ENCODE measurements around the gene TTC6. TPM values are rescaled to one million over a fixed set of nuclear protein-coding genes. Genes with fewer than 3 reads are reported as not detected.

The TTC6 gene
- total RNA-seq, 8 experiments from 2014 or later = 0.05 to 37.4 (median 0.42) TPM; not detected in 1

DNA sequence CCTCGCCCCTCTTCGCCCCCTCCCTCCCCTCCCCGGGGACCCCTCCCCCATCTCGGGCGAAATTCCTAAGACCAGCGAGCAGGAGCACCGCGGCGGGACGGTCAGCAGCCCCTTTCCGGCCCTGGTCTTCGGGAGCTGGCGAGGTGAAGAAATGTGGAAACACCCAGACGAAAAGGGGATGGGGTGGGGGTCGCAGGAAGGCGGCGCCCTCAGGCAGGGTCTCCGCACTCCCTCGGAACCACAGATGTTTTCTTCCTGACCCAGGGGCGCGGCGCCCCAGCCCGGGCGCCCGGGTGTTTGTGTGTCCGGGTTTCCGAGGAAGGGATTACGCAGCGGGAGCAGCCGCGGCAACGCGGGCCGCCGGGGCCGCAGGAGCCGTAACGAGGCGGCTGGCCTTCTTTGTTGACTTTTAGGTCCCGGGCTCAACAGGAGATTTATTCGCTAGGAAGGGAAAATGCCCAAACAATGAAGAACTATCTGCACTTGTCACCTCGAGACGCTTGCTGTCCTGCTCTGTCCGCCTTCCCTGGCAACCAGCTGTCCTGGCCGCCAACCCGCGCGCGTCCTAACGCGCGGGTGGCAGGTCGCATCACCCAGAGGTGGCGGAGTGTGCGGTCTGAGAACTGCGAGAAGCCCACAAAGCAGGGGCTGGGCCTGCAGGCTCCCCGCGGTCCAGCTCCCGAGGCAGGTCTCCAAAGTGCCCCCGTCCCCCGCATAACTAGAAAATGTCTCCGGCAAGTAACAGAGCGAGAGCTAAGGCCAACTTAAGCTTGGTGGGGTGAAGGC is 7.4 kb upstream of the TTC6 start:
- H3K4me3 ChIP-seq = peak overlapping the region in 3 of 5 donors; percentile 19 to 66 (median 29)
- peaks cover 0 to 24% of the 10 kb centered on the region in 2 donors for H3K4me1 ChIP-seq (replicated peaks in 1 of 2)
- WGBS, 10 experiments = 0 to 53% (median 3%) methylated on average over 2 to 34 of the region's 63 CpGs; no CpG with 5 or more reads in 4 of the 10 experiments
- H3K27ac ChIP-seq = peak overlapping the region in 1 of 2 donors; percentile 52
- peak in 3 of 8 experiments; percentile 29 to 36 (median 31) for ATAC-seq (replicated peaks in 6 of 8)
- in situ Hi-C loops (cut with MboI; ENCODE audit: low pct_unique_long_range_greater_than_20kb in 2 of 9, low sequenced_read_pairs in 9 of 9, unreplicated experiment in 9 of 9) = loop anchor here in 3 of 9 experiments (25.0 kb wide), 2 partner anchors 326 to 351 kb away; no protein-coding TSS in a partner anchor

DNA sequence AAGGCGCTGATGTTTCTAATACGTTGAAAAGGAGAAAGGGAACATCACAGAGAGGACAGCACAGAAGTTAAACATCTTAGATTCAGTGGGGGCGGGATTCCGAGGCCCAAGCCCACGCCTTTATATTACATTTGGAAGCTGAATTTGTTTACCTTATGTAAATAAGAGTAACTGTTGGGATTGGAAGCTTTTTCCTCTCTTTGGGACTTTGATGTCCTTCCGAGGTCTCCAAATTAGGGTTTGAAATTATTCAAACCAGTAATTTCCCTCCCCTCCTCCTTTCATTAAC is 6.8 kb upstream of the TTC6 start:
- Histone ChIP-seq H3K4me1 (replicated peaks in 1 of 2) (peaks cover 0 to 22% of the 10 kb centered on the region in 2 donors), H3K4me3 (peak overlapping the region in 3 of 5 donors; percentile 19 to 66 (median 29)), H3K27ac (no peak overlapping the region)
- ATAC-seq (replicated peaks in 6 of 8) = no peak
- in situ Hi-C loops (cut with MboI; ENCODE audit: low pct_unique_long_range_greater_than_20kb in 2 of 9, low sequenced_read_pairs in 9 of 9, unreplicated experiment in 9 of 9) = loop anchor here in 3 of 9 experiments (25.0 kb wide), 2 partner anchors 326 to 351 kb away; no protein-coding TSS in a partner anchor
- WGBS, 10 experiments = 0 to 100% (median 24%) methylated on average over 1 to 5 of the region's 6 CpGs

DNA sequence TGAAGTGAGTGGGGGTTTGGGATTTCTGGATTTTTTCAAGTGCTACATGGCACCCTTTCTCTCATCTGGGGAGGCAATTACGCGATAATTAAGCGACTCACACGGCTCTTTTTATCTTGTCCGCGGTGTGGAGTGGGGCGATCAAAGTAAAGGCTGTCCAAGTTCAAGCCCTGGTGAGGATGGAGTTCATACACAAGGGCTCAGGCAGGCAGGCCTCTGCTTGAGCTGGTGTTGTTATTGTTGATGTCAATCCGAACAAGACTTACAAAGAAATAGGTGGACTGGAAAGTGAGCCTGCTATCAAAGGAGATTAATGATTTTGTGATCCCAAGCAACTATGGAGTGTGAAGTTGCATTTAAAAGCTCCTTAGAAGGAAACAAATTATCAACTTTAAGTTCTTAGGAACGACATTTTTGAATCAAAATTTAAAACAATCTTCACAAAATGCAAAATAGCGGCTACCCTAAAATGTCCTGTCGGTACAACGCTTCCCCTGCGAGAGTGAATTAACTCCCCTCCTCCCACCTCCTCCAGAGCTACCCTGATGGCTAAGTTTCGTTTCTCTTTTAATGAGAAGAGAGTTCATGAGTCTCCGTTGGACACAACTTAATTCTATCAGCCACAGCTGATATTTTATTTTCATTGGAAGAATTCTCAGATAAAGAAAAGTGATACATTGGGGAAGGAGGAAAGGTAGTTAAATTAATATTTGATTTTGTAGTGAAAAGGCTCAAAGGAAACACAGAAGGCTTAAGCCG is 6.3 kb upstream of the TTC6 start:
- 5 to 75% (median 12%) methylated on average over 2 to 16 of the region's 16 CpGs for WGBS, 10 experiments
- Histone ChIP-seq H3K4me3 (peak overlapping the region in 2 of 5 donors; percentile 5 to 66), H3K27ac (no peak overlapping the region), H3K4me1 (replicated peaks in 1 of 2) (peaks cover 0 to 16% of the 10 kb centered on the region in 2 donors)
- ATAC-seq (replicated peaks in 6 of 8) = no peak
- in situ Hi-C loops (cut with MboI; ENCODE audit: low pct_unique_long_range_greater_than_20kb in 2 of 9, low sequenced_read_pairs in 9 of 9, unreplicated experiment in 9 of 9) = loop anchor here in 3 of 9 experiments (25.0 kb wide), 2 partner anchors 327 to 352 kb away; no protein-coding TSS in a partner anchor

DNA sequence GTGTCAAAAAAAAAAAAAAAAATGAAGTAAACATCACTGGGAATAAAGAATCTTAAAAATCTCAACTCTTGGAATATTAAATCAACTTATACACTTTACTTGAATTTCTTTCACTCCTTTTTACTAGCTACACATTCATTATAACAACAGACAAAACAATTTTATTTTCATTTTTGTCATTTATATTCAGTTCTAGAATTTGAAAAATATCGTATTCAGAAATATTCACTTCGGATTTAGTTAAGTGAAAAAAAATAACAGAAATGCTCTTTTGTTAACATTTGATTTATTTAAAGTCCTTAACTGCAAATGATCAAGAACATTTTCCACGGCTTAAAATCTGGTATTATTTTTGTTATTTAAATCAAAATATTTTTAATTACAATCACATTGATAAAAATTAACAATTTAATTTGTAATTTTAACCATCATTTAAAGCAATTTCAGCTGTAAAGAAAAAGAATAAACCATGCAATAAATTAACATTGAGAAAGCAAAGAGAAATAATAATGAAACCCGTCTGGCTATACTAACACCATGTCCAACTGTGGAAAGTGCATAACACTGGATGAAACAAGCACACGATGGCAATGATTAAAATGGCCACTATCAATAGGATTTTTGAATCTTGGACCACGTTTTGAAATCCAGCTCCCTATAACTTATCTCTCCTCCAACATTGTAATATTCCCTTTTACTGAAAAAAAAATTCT is 5.6 kb upstream of the TTC6 start:
- in situ Hi-C loops (cut with MboI; ENCODE audit: low pct_unique_long_range_greater_than_20kb in 2 of 9, low sequenced_read_pairs in 9 of 9, unreplicated experiment in 9 of 9) = loop anchor here in 4 of 9 experiments (10.0 to 25.0 kb wide), 3 partner anchors 328 to 353 kb away; no protein-coding TSS in a partner anchor
- no peak for ATAC-seq (replicated peaks in 6 of 8)

DNA sequence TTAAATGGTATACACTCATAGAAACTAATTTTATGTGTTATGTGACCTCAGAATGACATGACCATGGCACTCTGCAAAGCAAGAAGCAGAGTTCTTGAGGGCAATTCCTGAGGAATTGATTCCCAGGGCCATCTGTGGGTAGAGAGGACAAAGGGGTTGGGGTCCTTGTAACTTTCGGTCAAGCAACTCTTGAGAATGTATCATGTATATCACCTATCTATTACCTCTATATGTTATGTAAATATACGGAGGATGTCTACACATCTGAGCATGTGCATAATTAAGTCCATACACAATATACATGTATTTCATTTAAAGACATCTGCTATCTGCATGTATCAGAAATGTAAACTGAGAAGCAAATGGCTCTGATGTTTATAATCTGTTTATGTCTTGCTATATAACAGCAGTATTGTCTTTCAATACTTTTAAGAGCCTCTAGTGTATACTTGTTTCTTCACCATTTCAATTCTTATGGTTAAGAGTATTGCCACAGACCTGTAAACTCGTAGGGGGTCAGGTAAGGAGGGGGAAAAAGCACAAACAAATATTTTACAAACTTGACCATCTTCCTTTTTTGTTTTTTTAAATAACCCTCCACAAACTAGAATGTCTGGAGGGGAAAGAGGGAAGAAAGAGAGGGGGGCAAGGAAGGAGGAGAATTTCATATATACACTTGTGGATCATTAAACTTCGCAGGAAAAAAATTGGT is 4.8 kb upstream of the TTC6 start:
- no peak for ATAC-seq (replicated peaks in 6 of 8)
- 0 to 50% (median 26%) methylated on average over 1 to 4 of the region's 4 CpGs for WGBS, 10 experiments
- Histone ChIP-seq H3K4me3 (peak overlapping the region in 2 of 5 donors; percentile 32 to 66), H3K4me1 (replicated peaks in 1 of 2) (peaks cover 0 to 12% of the 10 kb centered on the region in 2 donors), H3K27ac (no peak overlapping the region)
- in situ Hi-C loops (cut with MboI; ENCODE audit: low pct_unique_long_range_greater_than_20kb in 2 of 9, low sequenced_read_pairs in 9 of 9, unreplicated experiment in 9 of 9) = loop anchor here in 4 of 9 experiments (10.0 to 25.0 kb wide), 3 partner anchors 328 to 353 kb away; no protein-coding TSS in a partner anchor

More for the DNA sequence above, 5.6 kb upstream of the TTC6 start:
- Histone ChIP-seq H3K4me3 (peak overlapping the region in 2 of 5 donors; percentile 5 to 66), H3K4me1 (replicated peaks in 1 of 2) (peaks cover 0 to 9% of the 10 kb centered on the region in 2 donors), H3K27ac (no peak overlapping the region)
- WGBS, 10 experiments = 14 to 62% (median 28%) methylated on average over 4 to 6 of the region's 6 CpGs

DNA sequence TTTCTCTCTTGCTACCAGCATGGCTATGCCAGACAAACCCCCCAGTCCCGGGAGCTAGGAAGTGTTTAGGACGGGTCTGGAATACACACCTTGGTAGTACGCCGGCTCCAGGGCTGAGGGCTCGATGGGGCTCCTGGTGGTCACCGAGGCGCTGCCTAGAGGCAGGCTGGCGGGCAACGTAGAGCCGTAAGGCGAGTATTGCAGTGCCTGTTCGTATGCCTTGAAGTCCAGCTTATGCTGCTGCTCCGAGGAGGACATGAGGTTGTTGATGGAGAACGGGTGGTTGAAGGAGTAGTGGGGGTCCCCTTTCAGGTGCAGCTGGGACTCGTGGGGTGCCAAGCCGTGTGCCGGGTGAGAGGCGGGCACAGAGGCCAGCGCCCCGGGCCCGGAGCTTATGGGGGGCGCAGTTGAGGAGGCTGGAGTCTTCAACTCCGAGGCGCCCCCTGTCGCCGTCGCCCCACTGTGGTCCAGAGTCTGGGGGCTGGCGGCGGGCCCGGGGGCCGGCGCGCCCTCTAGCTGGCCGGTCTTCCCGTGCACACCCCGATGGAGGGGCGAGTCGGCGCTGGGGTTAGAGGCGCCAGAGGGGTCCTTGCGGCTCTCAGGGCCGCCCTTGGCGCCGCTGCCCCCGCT is 4.0 kb upstream of the TTC6 start:
- WGBS, 10 experiments = 0 to 43% (median 11%) methylated on average over 1 to 12 of the region's 45 CpGs; no CpG with 5 or more reads in 4 of the 10 experiments
- in situ Hi-C loops (cut with MboI; ENCODE audit: low pct_unique_long_range_greater_than_20kb in 2 of 9, low sequenced_read_pairs in 9 of 9, unreplicated experiment in 9 of 9) = loop anchor here in 4 of 9 experiments (10.0 to 25.0 kb wide), 3 partner anchors 329 to 354 kb away; no protein-coding TSS in a partner anchor
- peak overlapping the region in 3 of 5 donors; percentile 12 to 66 (median 32) for H3K4me3 ChIP-seq
- H3K4me1 ChIP-seq (replicated peaks in 1 of 2) = peaks cover 0 to 15% of the 10 kb centered on the region in 2 donors
- H3K27ac ChIP-seq = no peak overlapping the region
- ATAC-seq (replicated peaks in 6 of 8) = peak in 3 of 8 experiments; percentile 10 to 30 (median 13)

DNA sequence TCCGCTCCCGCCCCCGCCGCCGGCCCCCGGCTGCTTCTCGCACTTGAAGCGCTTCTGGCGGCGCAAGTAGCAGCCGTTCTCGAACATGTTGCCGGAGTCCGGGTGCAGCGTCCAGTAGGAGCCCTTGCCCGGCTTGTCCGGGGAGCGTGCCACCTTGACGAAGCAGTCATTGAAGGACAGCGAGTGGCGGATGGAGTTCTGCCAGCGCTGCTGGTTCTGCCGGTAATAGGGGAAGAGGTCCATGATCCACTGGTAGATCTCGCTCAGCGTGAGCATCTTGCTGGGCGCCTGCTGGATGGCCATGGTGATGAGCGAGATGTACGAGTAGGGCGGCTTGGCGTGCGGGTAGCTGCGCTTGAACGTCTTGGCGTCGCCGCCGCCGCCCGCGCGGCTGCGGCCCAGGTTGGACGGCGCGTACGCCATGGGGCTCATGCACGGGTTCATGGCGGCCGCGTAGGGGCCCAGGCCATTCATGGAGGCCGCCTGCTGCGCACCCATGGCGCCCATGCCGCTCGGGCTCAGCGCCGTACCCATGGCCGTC is 3.4 kb upstream of the TTC6 start:
- ATAC-seq (replicated peaks in 6 of 8) = no peak
- H3K4me1 ChIP-seq (replicated peaks in 1 of 2) = peaks cover 0 to 15% of the 10 kb centered on the region in 2 donors
- in situ Hi-C loops (cut with MboI; ENCODE audit: low pct_unique_long_range_greater_than_20kb in 2 of 9, low sequenced_read_pairs in 9 of 9, unreplicated experiment in 9 of 9) = loop anchor here in 4 of 9 experiments (10.0 to 25.0 kb wide), 3 partner anchors 330 to 355 kb away; no protein-coding TSS in a partner anchor
- H3K4me3 ChIP-seq = peak overlapping the region in 3 of 5 donors; percentile 12 to 66 (median 32)
- H3K27ac ChIP-seq = no peak overlapping the region
- WGBS, 10 experiments = 8 to 84% (median 20%) methylated on average over 5 to 21 of the region's 58 CpGs; no CpG with 5 or more reads in 5 of the 10 experiments

DNA sequence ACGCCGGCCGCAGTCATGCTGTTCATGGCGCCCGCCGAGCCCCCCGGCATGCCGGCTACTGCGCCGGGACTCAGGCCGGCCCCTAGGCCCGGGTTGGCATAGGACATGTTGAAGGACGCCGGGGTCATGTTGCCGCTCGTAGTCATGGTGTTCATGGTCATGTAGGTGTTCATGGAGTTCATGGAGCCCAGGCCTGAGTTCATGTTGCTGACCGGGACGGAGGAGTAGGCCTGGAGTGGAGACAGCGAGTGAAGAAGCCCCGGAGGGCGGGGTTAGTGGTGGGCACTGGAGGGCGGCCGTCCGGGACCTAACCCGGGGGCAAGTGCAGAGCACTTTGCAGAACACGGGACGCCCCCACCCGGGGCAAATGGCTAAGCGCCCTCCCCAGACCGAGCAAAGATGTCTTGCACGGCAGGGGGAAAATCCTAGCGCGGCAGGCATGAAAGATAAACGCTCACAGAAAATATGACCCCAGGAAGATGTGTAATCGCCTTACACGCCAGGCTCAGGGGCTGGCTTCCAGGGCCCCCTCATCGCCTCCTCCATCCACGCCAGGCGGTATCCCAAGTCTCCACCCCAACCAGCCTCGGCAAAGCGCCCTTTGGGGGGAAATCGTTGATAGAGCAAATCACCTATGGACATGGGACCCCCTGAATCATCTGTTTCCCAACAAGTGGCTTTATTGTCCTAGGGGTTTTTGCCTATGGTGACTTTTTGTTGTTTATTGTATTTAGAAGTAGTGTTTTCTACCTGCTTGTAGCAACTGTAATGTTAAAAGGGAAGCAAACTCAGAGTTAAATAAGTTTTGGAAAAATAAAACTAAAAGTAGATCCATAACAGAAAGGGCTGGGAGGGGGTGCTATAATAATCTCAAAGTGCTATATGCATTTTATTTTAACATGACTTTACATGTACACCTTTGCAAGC is 2.7 kb upstream of the TTC6 start:
- 0 to 60% (median 33%) methylated on average over 1 to 33 of the region's 42 CpGs; no CpG with 5 or more reads in 3 of the 10 experiments for WGBS, 10 experiments
- in situ Hi-C loops (cut with MboI; ENCODE audit: low pct_unique_long_range_greater_than_20kb in 2 of 9, low sequenced_read_pairs in 9 of 9, unreplicated experiment in 9 of 9) = loop anchor here in 4 of 9 experiments (10.0 to 25.0 kb wide), 3 partner anchors 330 to 355 kb away; no protein-coding TSS in a partner anchor
- peak overlapping the region in 2 of 5 donors; percentile 32 to 66 for H3K4me3 ChIP-seq
- H3K27ac ChIP-seq = no peak overlapping the region
- ATAC-seq (replicated peaks in 6 of 8) = peak in 1 of 8 experiments; percentile 1
- H3K4me1 ChIP-seq (replicated peaks in 1 of 2) = peaks cover 0 to 14% of the 10 kb centered on the region in 2 donors

DNA sequence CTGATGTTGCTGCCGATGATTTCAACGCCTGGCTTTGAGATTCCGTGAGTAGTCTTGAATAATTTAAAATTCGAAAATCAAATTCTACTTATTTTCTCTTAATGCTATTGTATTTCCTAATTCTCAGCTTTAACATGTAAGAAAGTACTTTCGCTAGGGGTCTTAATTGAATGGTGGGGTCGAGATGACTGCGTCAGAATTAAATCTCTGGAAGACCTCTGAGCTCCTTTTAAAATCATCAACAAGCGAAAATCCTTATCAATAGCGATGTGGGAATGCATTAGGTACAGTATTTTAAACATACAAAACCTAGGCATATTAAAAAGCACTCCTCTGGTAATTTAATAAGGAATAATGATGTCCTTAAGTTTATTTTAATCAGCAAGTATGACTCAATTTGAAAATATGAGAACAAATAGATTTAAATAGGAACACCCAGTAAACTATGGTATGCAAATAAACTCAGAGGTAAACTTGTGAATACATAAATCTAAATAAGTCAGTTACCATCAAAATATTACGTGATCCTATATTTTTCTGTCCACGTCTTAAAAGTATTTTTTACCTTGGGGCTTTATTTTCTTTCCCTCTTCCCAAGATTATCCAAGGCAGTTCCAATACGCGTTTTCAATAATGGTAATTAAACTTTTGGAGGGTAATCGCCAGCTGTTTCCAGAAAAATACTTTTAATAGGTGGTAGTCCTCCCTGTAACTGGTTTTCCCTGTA is 1.8 kb upstream of the TTC6 start:
- WGBS, 10 experiments = 8 to 29% (median 15%) methylated on average over 8 to 14 of the region's 14 CpGs
- ATAC-seq (replicated peaks in 6 of 8) = no peak
- H3K4me1 ChIP-seq (replicated peaks in 1 of 2) = peaks cover 0 to 6% of the 10 kb centered on the region in 2 donors
- no peak overlapping the region for H3K27ac ChIP-seq
- H3K4me3 ChIP-seq = peak overlapping the region in 3 of 5 donors; percentile 32 to 66 (median 41)
- in situ Hi-C loops (cut with MboI; ENCODE audit: low pct_unique_long_range_greater_than_20kb in 2 of 9, low sequenced_read_pairs in 9 of 9, unreplicated experiment in 9 of 9) = loop anchor here in 4 of 9 experiments (10.0 to 25.0 kb wide), 3 partner anchors 331 to 356 kb away; no protein-coding TSS in a partner anchor
